Fibroblast of skin of right quadriceps (primary cell): ENCODE data around the gene BMI1.
"Not testable (repeated sequence)": the region's sequence is repeated elsewhere in the genome, so short reads cannot be mapped to it uniquely, and the experiment has no call there.

Experiments used
- DNase-seq: peaks from one replicate; pipeline ENCODE4 v3.0.0-alpha.2; 2013

The BMI1 gene

GRCh38 chr10:22340329-22341189 is 19.7 kb downstream of the BMI1 start:
- DNase-seq: peak; percentile 83

- DNase-seq: no peak
Measured at GRCh38 chr10:22341190-22341925, 20.5 kb downstream of the BMI1 start.

GRCh38 chr10:22341926-22342196 is 21.0 kb downstream of the BMI1 start:
- no peak for DNase-seq

GRCh38 chr10:22342421-22342820 is 21.5 kb downstream of the BMI1 start:
- DNase-seq: no peak

- DNase-seq: no peak
Measured at GRCh38 chr10:22343731-22344130, 22.8 kb downstream of the BMI1 start.

- DNase-seq: no peak
Measured at GRCh38 chr10:22344249-22344648, 23.4 kb downstream of the BMI1 start.

GRCh38 chr10:22344781-22345300 is 23.9 kb downstream of the BMI1 start:
- DNase-seq: no peak

- no peak for DNase-seq
Measured at GRCh38 chr10:22345301-22346095, 24.6 kb downstream of the BMI1 start, which contains the start of gene SPAG6. TSS of gene SPAG6 (plus strand) at chr10:22345496. CDS start at chr10:22345612, 116 bp downstream.

- no peak for DNase-seq
Measured at GRCh38 chr10:22346096-22346661, 25.3 kb downstream of the BMI1 start.

- DNase-seq: no peak
Measured at GRCh38 chr10:22349755-22350154, 28.9 kb downstream of the BMI1 start.

GRCh38 chr10:22351131-22351703 is 30.3 kb downstream of the BMI1 start:
- DNase-seq: no peak

- DNase-seq: no peak
Measured at GRCh38 chr10:22356324-22356873, 35.5 kb downstream of the BMI1 start.

- DNase-seq: not testable (repeated sequence)
Measured at GRCh38 chr10:22357770-22358169, 36.9 kb downstream of the BMI1 start.

GRCh38 chr10:22363305-22363704 is 42.4 kb downstream of the BMI1 start:
- no peak for DNase-seq

GRCh38 chr10:22364407-22365140 is 43.7 kb downstream of the BMI1 start:
- DNase-seq: no peak

- no peak for DNase-seq
Measured at GRCh38 chr10:22365233-22365632, 44.3 kb downstream of the BMI1 start.

- DNase-seq: peak; percentile 64
Measured at GRCh38 chr10:22365644-22366434, 44.9 kb downstream of the BMI1 start.

- no peak for DNase-seq
Measured at GRCh38 chr10:22366435-22366703, 45.5 kb downstream of the BMI1 start.

GRCh38 chr10:22366771-22367170 is 45.9 kb downstream of the BMI1 start:
- no peak for DNase-seq

GRCh38 chr10:22367471-22367870 is 46.6 kb downstream of the BMI1 start:
- no peak for DNase-seq

- no peak for DNase-seq
Measured at GRCh38 chr10:22368402-22368801, 47.5 kb downstream of the BMI1 start.
